HepG2 (cell line): ENCODE data around the gene LIPT1. TPM values are rescaled to one million over a fixed set of nuclear protein-coding genes. Genes with fewer than 3 reads are reported as not detected.

Source experiments
- CAMTA2 ChIP-seq: sonication (generic); formaldehyde crosslinking; IDR thresholded peaks from 2 replicates; pipeline ENCODE4 v1.4.0; 2020; ENCODE audit warnings: mild to moderate bottlenecking, missing genetic modification reagents, borderline replicate concordance
- CHD2 ChIP-seq: IDR thresholded peaks from 2 replicates; pipeline ENCODE4 v1.6.1; 2011; ENCODE audit warnings: low read depth, low read length, improper control_type of control experiment
- FOXO1 ChIP-seq: sonication (generic); formaldehyde crosslinking; IDR thresholded peaks from 2 replicates; pipeline ENCODE4 v1.4.0; 2020; ENCODE audit warnings: missing genetic modification reagents
- HCFC1 ChIP-seq: fragments of 150-350 bp; IDR thresholded peaks from 2 replicates; pipeline ENCODE4 v1.6.1; 2014; ENCODE audit warnings: low read depth, low read length
- HNRNPUL1 ChIP-seq: fragments of 200-400 bp; formaldehyde crosslinking; IDR thresholded peaks from 2 replicates; pipeline ENCODE4 v1.6.1; 2017; ENCODE audit warnings: low read depth, mild to moderate bottlenecking, low read length, moderate library complexity
- MAFF ChIP-seq: IDR thresholded peaks from 2 replicates; pipeline ENCODE4 v1.6.1; 2011; ENCODE audit warnings: low read depth, low read length, improper control_type of control experiment
- MATR3 ChIP-seq: sonication (generic); formaldehyde crosslinking; IDR thresholded peaks from 2 replicates; pipeline ENCODE4 v1.4.0; 2020; ENCODE audit warnings: missing genetic modification reagents
- PHF20 ChIP-seq: sonication (generic); formaldehyde crosslinking; IDR thresholded peaks from 2 replicates; pipeline ENCODE4 v1.5.0; 2020; ENCODE audit warnings: mild to moderate bottlenecking, missing genetic modification reagents
- RELA ChIP-seq: sonication (generic); formaldehyde crosslinking; IDR thresholded peaks from 2 replicates; pipeline ENCODE4 v1.4.0; 2020; ENCODE audit warnings: missing genetic modification reagents
- RXRB ChIP-seq: IDR thresholded peaks from 2 replicates; pipeline ENCODE4 v1.6.1; 2016; ENCODE audit warnings: borderline replicate concordance, missing genetic modification reagents, missing compliant biosample characterization
- TOPORS ChIP-seq: sonication (generic); formaldehyde crosslinking; IDR thresholded peaks from 2 replicates; pipeline ENCODE4 v1.8.0; 2023; ENCODE audit warnings: mild to moderate bottlenecking, missing genetic modification reagents
- ZC3H13 ChIP-seq: sonication (generic); formaldehyde crosslinking; IDR thresholded peaks from 2 replicates; pipeline ENCODE4 v1.8.1; 2023; ENCODE audit warnings: mild to moderate bottlenecking, missing genetic modification reagents, moderate library complexity
- ZNF232 ChIP-seq: sonication (generic); formaldehyde crosslinking; IDR thresholded peaks from 2 replicates; pipeline ENCODE4 v1.4.0; 2020; ENCODE audit warnings: missing genetic modification reagents, borderline replicate concordance
- ZNF431 ChIP-seq: sonication (generic); formaldehyde crosslinking; IDR thresholded peaks from 2 replicates; pipeline ENCODE4 v1.9.0; 2022; ENCODE audit warnings: missing genetic modification reagents, low read depth, mild to moderate bottlenecking, borderline replicate concordance
- ZNF546 ChIP-seq: sonication (generic); formaldehyde crosslinking; conservative IDR thresholded peaks from 2 replicates; pipeline ENCODE4 v1.8.1; 2023; ENCODE audit warnings: mild to moderate bottlenecking, missing genetic modification reagents
- ZNF557 ChIP-seq: sonication (generic); formaldehyde crosslinking; IDR thresholded peaks from 2 replicates; pipeline ENCODE4 v1.4.0; 2020; ENCODE audit warnings: missing genetic modification reagents
- ZSCAN20 ChIP-seq: sonication (generic); formaldehyde crosslinking; IDR thresholded peaks from 2 replicates; pipeline ENCODE4 v1.4.0; 2020; ENCODE audit warnings: missing genetic modification reagents, mild to moderate bottlenecking, borderline replicate concordance
- polyA plus RNA-seq, 8 experiments: library from polyadenylated mRNA; depleted of rRNA in 3 of 8; stranded (reverse) in 7 of 8; unstranded in 1 of 8; fragments of >200 nt; fragmentation: Illumina TruSeq in 4 of 8; extraction: Trizol in 4 of 8; gene quantifications; 2 replicates each; pipeline versions ENCODE4 v1.2.1 to v1.2.3, GENCODE V29; 2011 to 2016; ENCODE audit warnings: low read depth in 4 of 8, missing spikeins in 1 of 8, mixed read lengths in 1 of 8; ENCODE audit not compliant: insufficient read depth in 1 of 8
- total RNA-seq, 5 experiments: library from RNA; depleted of rRNA; stranded (reverse); fragments of >200 nt; fragmentation: Illumina TruSeq; extraction: Trizol; gene quantifications; 2 replicates each; pipeline ENCODE4 v1.2.3, GENCODE V29; 2016; ENCODE audit warnings: low read depth in 1 of 5
- TF ChIP-seq, protein P1 (sequence below): sonication (generic); formaldehyde crosslinking; IDR thresholded peaks from 2 replicates; pipeline ENCODE4 v1.8.0; 2022; ENCODE audit warnings: missing genetic modification reagents, mild to moderate bottlenecking, borderline replicate concordance
- TF ChIP-seq, protein P2 (sequence below): sonication (generic); formaldehyde crosslinking; IDR thresholded peaks from 2 replicates; pipeline ENCODE4 v1.5.1; 2020; ENCODE audit warnings: mild to moderate bottlenecking, missing genetic modification reagents, moderate library complexity
- TF ChIP-seq, protein P3 (sequence below): sonication (generic); formaldehyde crosslinking; IDR thresholded peaks from 2 replicates; pipeline ENCODE4 v1.4.0; 2020; ENCODE audit warnings: missing genetic modification reagents
- TF ChIP-seq, protein P4 (sequence below): sonication (generic); formaldehyde crosslinking; conservative IDR thresholded peaks from 2 replicates; pipeline ENCODE4 v1.8.0; 2022; ENCODE audit warnings: low read depth, missing genetic modification reagents
- TF ChIP-seq, protein P5 (sequence below): sonication (generic); formaldehyde crosslinking; IDR thresholded peaks from 2 replicates; pipeline ENCODE4 v1.4.0; 2020; ENCODE audit warnings: mild to moderate bottlenecking, missing genetic modification reagents
- TF ChIP-seq, protein P6 (sequence below): sonication (generic); formaldehyde crosslinking; IDR thresholded peaks from 2 replicates; pipeline ENCODE4 v1.5.0; 2020; ENCODE audit warnings: mild to moderate bottlenecking, missing genetic modification reagents, moderate library complexity

Gene LIPT1
- total and polyA plus RNA-seq, 2 of the 13 experiments (the other 11 are each of a cell fraction or from before 2014, with no cell fraction given) = 8.0 to 9.6 TPM

DNA sequence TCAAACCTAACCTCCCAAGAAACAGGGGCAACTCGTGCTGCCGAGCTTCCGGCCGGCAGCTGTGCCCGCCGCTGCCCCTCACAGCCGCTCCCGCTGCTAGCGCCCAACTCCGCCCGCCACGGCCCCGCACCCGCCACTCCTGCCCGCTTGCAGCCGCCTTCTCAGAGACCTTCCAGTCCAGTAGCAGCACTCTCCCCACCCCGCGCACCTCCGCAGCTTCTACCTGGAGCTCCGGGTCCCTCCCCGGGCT, 14.0 kb upstream of the LIPT1 start (continued):
- TF ChIP-seq CHD2 (no peak), ZNF557 (CRISPR knock-in tag) (peak; percentile 59; the same call in 1 of the 2 replicates), FOXO1 (CRISPR knock-in tag) (no peak), HCFC1 (no peak), MAFF (no peak), RXRB (no peak), CAMTA2 (CRISPR knock-in tag) (no peak), ZNF546 (CRISPR knock-in tag) (no peak), HNRNPUL1 (no peak), MATR3 (CRISPR knock-in tag) (0 out of 2 replicates have a peak, but pooled peaks have one; percentile 75), ZNF232 (CRISPR knock-in tag) (peak; percentile 87), TOPORS (CRISPR knock-in tag) (0 out of 2 replicates have a peak, but pooled peaks have one; percentile 32), ZNF431 (peak; percentile 95; the same call in 1 of the 2 replicates), PHF20 (CRISPR knock-in tag) (peak; percentile 78), ZSCAN20 (CRISPR knock-in tag) (peak; percentile 69; the same call in 1 of the 2 replicates), ZC3H13 (CRISPR knock-in tag) (no peak), RELA (CRISPR knock-in tag) (no peak)
- TF ChIP-seq, protein P1, sequence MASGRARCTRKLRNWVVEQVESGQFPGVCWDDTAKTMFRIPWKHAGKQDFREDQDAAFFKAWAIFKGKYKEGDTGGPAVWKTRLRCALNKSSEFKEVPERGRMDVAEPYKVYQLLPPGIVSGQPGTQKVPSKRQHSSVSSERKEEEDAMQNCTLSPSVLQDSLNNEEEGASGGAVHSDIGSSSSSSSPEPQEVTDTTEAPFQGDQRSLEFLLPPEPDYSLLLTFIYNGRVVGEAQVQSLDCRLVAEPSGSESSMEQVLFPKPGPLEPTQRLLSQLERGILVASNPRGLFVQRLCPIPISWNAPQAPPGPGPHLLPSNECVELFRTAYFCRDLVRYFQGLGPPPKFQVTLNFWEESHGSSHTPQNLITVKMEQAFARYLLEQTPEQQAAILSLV (CRISPR knock-in tag) = peak; percentile 90
- TF ChIP-seq, protein P2, sequence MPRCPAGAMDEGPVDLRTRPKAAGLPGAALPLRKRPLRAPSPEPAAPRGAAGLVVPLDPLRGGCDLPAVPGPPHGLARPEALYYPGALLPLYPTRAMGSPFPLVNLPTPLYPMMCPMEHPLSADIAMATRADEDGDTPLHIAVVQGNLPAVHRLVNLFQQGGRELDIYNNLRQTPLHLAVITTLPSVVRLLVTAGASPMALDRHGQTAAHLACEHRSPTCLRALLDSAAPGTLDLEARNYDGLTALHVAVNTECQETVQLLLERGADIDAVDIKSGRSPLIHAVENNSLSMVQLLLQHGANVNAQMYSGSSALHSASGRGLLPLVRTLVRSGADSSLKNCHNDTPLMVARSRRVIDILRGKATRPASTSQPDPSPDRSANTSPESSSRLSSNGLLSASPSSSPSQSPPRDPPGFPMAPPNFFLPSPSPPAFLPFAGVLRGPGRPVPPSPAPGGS (CRISPR knock-in tag) = no peak
- TF ChIP-seq, protein P3, sequence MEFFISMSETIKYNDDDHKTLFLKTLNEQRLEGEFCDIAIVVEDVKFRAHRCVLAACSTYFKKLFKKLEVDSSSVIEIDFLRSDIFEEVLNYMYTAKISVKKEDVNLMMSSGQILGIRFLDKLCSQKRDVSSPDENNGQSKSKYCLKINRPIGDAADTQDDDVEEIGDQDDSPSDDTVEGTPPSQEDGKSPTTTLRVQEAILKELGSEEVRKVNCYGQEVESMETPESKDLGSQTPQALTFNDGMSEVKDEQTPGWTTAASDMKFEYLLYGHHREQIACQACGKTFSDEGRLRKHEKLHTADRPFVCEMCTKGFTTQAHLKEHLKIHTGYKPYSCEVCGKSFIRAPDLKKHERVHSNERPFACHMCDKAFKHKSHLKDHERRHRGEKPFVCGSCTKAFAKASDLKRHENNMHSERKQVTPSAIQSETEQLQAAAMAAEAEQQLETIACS = no peak
- TF ChIP-seq, protein P4, sequence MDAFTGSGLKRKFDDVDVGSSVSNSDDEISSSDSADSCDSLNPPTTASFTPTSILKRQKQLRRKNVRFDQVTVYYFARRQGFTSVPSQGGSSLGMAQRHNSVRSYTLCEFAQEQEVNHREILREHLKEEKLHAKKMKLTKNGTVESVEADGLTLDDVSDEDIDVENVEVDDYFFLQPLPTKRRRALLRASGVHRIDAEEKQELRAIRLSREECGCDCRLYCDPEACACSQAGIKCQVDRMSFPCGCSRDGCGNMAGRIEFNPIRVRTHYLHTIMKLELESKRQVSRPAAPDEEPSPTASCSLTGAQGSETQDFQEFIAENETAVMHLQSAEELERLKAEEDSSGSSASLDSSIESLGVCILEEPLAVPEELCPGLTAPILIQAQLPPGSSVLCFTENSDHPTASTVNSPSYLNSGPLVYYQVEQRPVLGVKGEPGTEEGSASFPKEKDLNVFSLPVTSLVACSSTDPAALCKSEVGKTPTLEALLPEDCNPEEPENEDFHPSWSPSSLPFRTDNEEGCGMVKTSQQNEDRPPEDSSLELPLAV = no peak; the same call in 1 of the 2 replicates
- TF ChIP-seq, protein P5, sequence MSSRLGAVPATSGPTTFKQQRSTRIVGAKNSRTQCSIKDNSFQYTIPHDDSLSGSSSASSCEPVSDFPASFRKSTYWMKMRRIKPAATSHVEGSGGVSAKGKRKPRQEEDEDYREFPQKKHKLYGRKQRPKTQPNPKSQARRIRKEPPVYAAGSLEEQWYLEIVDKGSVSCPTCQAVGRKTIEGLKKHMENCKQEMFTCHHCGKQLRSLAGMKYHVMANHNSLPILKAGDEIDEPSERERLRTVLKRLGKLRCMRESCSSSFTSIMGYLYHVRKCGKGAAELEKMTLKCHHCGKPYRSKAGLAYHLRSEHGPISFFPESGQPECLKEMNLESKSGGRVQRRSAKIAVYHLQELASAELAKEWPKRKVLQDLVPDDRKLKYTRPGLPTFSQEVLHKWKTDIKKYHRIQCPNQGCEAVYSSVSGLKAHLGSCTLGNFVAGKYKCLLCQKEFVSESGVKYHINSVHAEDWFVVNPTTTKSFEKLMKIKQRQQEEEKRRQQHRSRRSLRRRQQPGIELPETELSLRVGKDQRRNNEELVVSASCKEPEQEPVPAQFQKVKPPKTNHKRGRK (CRISPR knock-in tag) = no peak
- TF ChIP-seq, protein P6, sequence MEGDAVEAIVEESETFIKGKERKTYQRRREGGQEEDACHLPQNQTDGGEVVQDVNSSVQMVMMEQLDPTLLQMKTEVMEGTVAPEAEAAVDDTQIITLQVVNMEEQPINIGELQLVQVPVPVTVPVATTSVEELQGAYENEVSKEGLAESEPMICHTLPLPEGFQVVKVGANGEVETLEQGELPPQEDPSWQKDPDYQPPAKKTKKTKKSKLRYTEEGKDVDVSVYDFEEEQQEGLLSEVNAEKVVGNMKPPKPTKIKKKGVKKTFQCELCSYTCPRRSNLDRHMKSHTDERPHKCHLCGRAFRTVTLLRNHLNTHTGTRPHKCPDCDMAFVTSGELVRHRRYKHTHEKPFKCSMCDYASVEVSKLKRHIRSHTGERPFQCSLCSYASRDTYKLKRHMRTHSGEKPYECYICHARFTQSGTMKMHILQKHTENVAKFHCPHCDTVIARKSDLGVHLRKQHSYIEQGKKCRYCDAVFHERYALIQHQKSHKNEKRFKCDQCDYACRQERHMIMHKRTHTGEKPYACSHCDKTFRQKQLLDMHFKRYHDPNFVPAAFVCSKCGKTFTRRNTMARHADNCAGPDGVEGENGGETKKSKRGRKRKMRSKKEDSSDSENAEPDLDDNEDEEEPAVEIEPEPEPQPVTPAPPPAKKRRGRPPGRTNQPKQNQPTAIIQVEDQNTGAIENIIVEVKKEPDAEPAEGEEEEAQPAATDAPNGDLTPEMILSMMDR (CRISPR knock-in tag) = 0 out of 2 replicates have a peak, but pooled peaks have one; percentile 15
